Thoracic aorta (tissue), 2 donors: ENCODE data around the gene ODAD2. TPM values are rescaled to one million over a fixed set of nuclear protein-coding genes. Genes with fewer than 3 reads are reported as not detected.

Source experiments
- ATAC-seq: fragments of 150-250 bp; one replicate; pipeline ENCODE4 v1.8.0; 2017; ENCODE audit warnings: low read depth; ENCODE audit not compliant: insufficient number of reproducible peaks, low FRiP score
- DNase-seq: peaks from one replicate; pipeline ENCODE4 v3.0.0-alpha.2; 2020; ENCODE audit warnings: low spot score
- H3K27ac ChIP-seq, 2 donors: fragments of 200-600 bp; sonication (generic); 1 replicate in 1 of 2; 2 replicates in 1 of 2; pipeline ENCODE4 v1.5.1; 2016; ENCODE audit warnings: mild to moderate bottlenecking in 2 of 2, moderate library complexity in 2 of 2
- H3K27me3 ChIP-seq: fragments of 200-600 bp; sonication (generic); replicated peaks from 2 replicates; pipeline ENCODE4 v1.6.0; 2016; ENCODE audit warnings: mild to moderate bottlenecking; ENCODE audit not compliant: insufficient read depth
- H3K36me3 ChIP-seq: fragments of 200-600 bp; sonication (generic); one replicate; pipeline ENCODE4 v1.5.1; 2016
- H3K4me1 ChIP-seq, 2 donors: fragments of 200-600 bp; sonication (generic); 1 replicate in 1 of 2; 2 replicates in 1 of 2; pipeline versions ENCODE4 v1.5.1 to v1.6.0; 2016; ENCODE audit warnings: low read depth in 2 of 2, mild to moderate bottlenecking in 1 of 2; ENCODE audit not compliant: control insufficient read depth in 1 of 2
- H3K4me3 ChIP-seq: fragments of 200-600 bp; sonication (generic); 2 replicates; pipeline ENCODE4 v1.5.1; 2016; ENCODE audit warnings: mild to moderate bottlenecking
- H3K9me3 ChIP-seq: fragments of 200-600 bp; sonication (generic); 2 replicates; pipeline ENCODE4 v1.5.1; 2016
- CTCF ChIP-seq: fragments of 200-600 bp; sonication (generic); IDR thresholded peaks from one replicate; pipeline ENCODE4 v1.5.1; 2019; ENCODE audit warnings: antibody characterized with exemption
- total RNA-seq, 2 donors: library from RNA; depleted of rRNA; stranded (reverse); fragments of >200 nt; gene quantifications; one replicate each; pipeline versions ENCODE4 v1.1.0 to v1.2.3, GENCODE V29; 2016

The ODAD2 gene
- total RNA-seq, 2 donors from 2014 or later: 0.54 to 4.3 TPM

GRCh38 chr10:28020993-28021982, 22.4 kb upstream of the ODAD2 start:
- Histone ChIP-seq H3K4me3 (no peak overlapping the region), H3K4me1 (no peaks in the 10 kb centered on the region), H3K27ac (no peak overlapping the region)

GRCh38 chr10:28020080-28020860, 21.4 kb upstream of the ODAD2 start:
- Histone ChIP-seq H3K36me3 (no peaks in the 10 kb centered on the region), H3K27me3 (no peaks in the 10 kb centered on the region), H3K9me3 (no peaks in the 10 kb centered on the region), H3K4me1 (no peaks in the 10 kb centered on the region), H3K27ac (no peak overlapping the region), H3K4me3 (no peak overlapping the region)
- ATAC-seq (no peak), DNase-seq (no peak)
- TF ChIP-seq CTCF: no peak

More at GRCh38 chr10:28020993-28021982, 22.4 kb upstream of the ODAD2 start:
- DNase-seq: no peak
- Histone ChIP-seq H3K36me3 (no peaks in the 10 kb centered on the region), H3K27me3 (no peaks in the 10 kb centered on the region), H3K9me3 (no peaks in the 10 kb centered on the region)
- no peak for ATAC-seq
- no peak for TF ChIP-seq CTCF

GRCh38 chr10:28014651-28015050, 15.8 kb upstream of the ODAD2 start:
- DNase-seq (no peak), ATAC-seq (no peak)
- no peaks in the 10 kb centered on the region for H3K27me3 ChIP-seq
- no peak overlapping the region for H3K27ac ChIP-seq
- H3K9me3 ChIP-seq: no peaks in the 10 kb centered on the region
- H3K4me3 ChIP-seq: no peak overlapping the region
- no peaks in the 10 kb centered on the region for H3K36me3 ChIP-seq
- no peak for TF ChIP-seq CTCF
- H3K4me1 ChIP-seq: no peaks in the 10 kb centered on the region

- Histone ChIP-seq H3K9me3 (no peaks in the 10 kb centered on the region), H3K27ac (no peak overlapping the region), H3K27me3 (no peaks in the 10 kb centered on the region), H3K36me3 (no peaks in the 10 kb centered on the region), H3K4me1 (no peaks in the 10 kb centered on the region), H3K4me3 (no peak overlapping the region)
- DNase-seq: no peak
- TF ChIP-seq CTCF: no peak
- no peak for ATAC-seq
These were observed 14.2 kb upstream of the ODAD2 start for GRCh38 chr10:28012990-28013515.

- ATAC-seq (no peak), DNase-seq (no peak)
- H3K27ac ChIP-seq: no peak overlapping the region
- TF ChIP-seq CTCF: no peak
- H3K4me1 ChIP-seq: no peaks in the 10 kb centered on the region
- no peaks in the 10 kb centered on the region for H3K9me3 ChIP-seq
- H3K4me3 ChIP-seq: no peak overlapping the region
- no peaks in the 10 kb centered on the region for H3K27me3 ChIP-seq
- H3K36me3 ChIP-seq: no peaks in the 10 kb centered on the region
These were observed 11.9 kb upstream of the ODAD2 start for GRCh38 chr10:28010821-28011220.
